HCT116 (cell line): Measurements from ENCODE around the gene CNST. TPM values are rescaled to one million over a fixed set of nuclear protein-coding genes. Genes with fewer than 3 reads are reported as not detected.

Experiments
- ATAC-seq: fragments of 200-7000 bp; cut with Tn5 transposase; 2 replicates; pipeline ENCODE4 v1.9.1; 2020; ENCODE audit warnings: mild to moderate bottlenecking, moderate library complexity
- BruUV-seq: library from RNA; stranded (reverse); fragments of 400-500 nt; replicated peaks from 2 replicates; lab custom pipeline; 2021; lab: Mats Ljungman, UMichigan
- CTCF ChIA-PET: fragments of 300-600 bp; sonication (Branson Sonifier 250); formaldehyde crosslinking; loops from one replicate; lab custom pipeline; 2021; ENCODE audit warnings: antibody characterized with exemption; lab: Charles Lee
- POLR2A ChIA-PET: fragments of 300-600, 350-600 bp; sonication (Branson Sonifier 250); formaldehyde crosslinking; loops from one replicate; lab custom pipeline; 2021; ENCODE audit warnings: antibody characterized with exemption; lab: Charles Lee
- RAD21 ChIA-PET, 2 experiments: fragments of 300-600 bp; sonication (Branson Sonifier 250); formaldehyde crosslinking; loops; one replicate each; lab custom pipeline; 2023; ENCODE audit warnings: low total read pairs in 2 of 2; ENCODE audit not compliant: uncharacterized antibody in 2 of 2, unreplicated experiment in 2 of 2, low non-redundant PET in 1 of 2; lab: Charles Lee
- DNase-seq: peaks from one replicate; pipeline ENCODE4 v3.0.0-alpha.2; 2010; ENCODE audit warnings: low read depth, low spot score
- H2AFZ ChIP-seq: fragments of 200-600 bp; shearing (Covaris generic), sonication (generic); 2 replicates; pipeline ENCODE4 v1.6.1; 2017; ENCODE audit warnings: low read depth, mixed run types, mixed read lengths, antibody characterized with exemption, low read length; ENCODE audit not compliant: poor library complexity, severe bottlenecking
- H3K27ac ChIP-seq: 2 replicates; pipeline ENCODE4 v1.5.1; 2012; ENCODE audit warnings: low read depth, low read length
- H3K27me3 ChIP-seq: fragments of 200-600 bp; sonication (generic); 2 replicates; pipeline ENCODE4 v1.6.1; 2016; ENCODE audit warnings: mixed run types, low read length, mixed read lengths; ENCODE audit not compliant: insufficient read depth
- H3K36me3 ChIP-seq, 2 experiments: fragments of 200-500 bp in 1 of 2; fragments of 200-600 bp in 1 of 2; sonication (Bioruptor generic) in 1 of 2; sonication (generic) in 1 of 2; 2 replicates each; pipeline versions ENCODE4 v1.5.1 to v1.6.1; 2014 to 2016; ENCODE audit warnings: low read length in 2 of 2, inconsistent platforms in 1 of 2, mixed read lengths in 1 of 2, mixed run types in 1 of 2; ENCODE audit not compliant: insufficient read depth in 2 of 2, control insufficient read depth in 1 of 2
- H3K4me1 ChIP-seq, 2 experiments: fragments of 200-600 bp in 1 of 2; sonication (generic) in 1 of 2; 2 replicates each; pipeline versions ENCODE4 v1.5.1 to v1.6.1; 2012 to 2017; ENCODE audit warnings: low read length in 2 of 2, inconsistent platforms in 1 of 2, mild to moderate bottlenecking in 1 of 2, mixed read lengths in 1 of 2, mixed run types in 1 of 2, moderate library complexity in 1 of 2; ENCODE audit not compliant: insufficient read depth in 2 of 2, control insufficient read depth in 1 of 2
- H3K4me2 ChIP-seq: fragments of 200-600 bp; sonication (generic); 2 replicates; pipeline ENCODE4 v1.6.1; 2017; ENCODE audit warnings: mixed run types, low read length, mixed read lengths
- H3K4me3 ChIP-seq, 2 experiments: fragments of 200-600 bp in 1 of 2; sonication (generic) in 1 of 2; replicated peaks in 1 of 2; 2 replicates each; pipeline ENCODE4 v1.5.1; 2011 to 2016; ENCODE audit warnings: low read length in 2 of 2, control low read depth in 1 of 2, low read depth in 1 of 2, mild to moderate bottlenecking in 1 of 2, mixed read lengths in 1 of 2, mixed run types in 1 of 2
- H3K79me2 ChIP-seq: fragments of 200-600 bp; sonication (generic); 2 replicates; pipeline ENCODE4 v1.6.1; 2017; ENCODE audit warnings: mild to moderate bottlenecking, mixed run types, low read length, moderate library complexity, mixed read lengths; ENCODE audit not compliant: insufficient read depth
- H3K9ac ChIP-seq: fragments of 200-600 bp; sonication (generic); 2 replicates; pipeline ENCODE4 v1.6.1; 2016; ENCODE audit warnings: low read length, mixed read lengths
- H3K9me2 ChIP-seq: fragments of 200-600 bp; sonication (generic), shearing (Covaris generic); 2 replicates; pipeline ENCODE4 v1.6.1; 2017; ENCODE audit warnings: mixed run types, mild to moderate bottlenecking, moderate library complexity; ENCODE audit not compliant: insufficient read depth
- H3K9me3 ChIP-seq, 2 experiments: fragments of 200-500 bp in 1 of 2; fragments of 200-600 bp in 1 of 2; sonication (Bioruptor generic) in 1 of 2; sonication (generic) in 1 of 2; 2 replicates each; pipeline ENCODE4 v1.6.1; 2014 to 2017; ENCODE audit warnings: low read length in 2 of 2, mixed read lengths in 2 of 2, inconsistent platforms in 1 of 2, low read depth in 1 of 2, mild to moderate bottlenecking in 1 of 2, mixed run types in 1 of 2, moderate library complexity in 1 of 2; ENCODE audit not compliant: control insufficient read depth in 1 of 2, insufficient read depth in 1 of 2
- H4K20me1 ChIP-seq: fragments of 200-600 bp; sonication (generic), shearing (Covaris generic); 2 replicates; pipeline ENCODE4 v1.6.1; 2017; ENCODE audit warnings: mixed run types, mild to moderate bottlenecking, moderate library complexity; ENCODE audit not compliant: insufficient read depth
- ATF3 ChIP-seq: IDR thresholded peaks from 2 replicates; pipeline ENCODE4 v1.6.1; 2012
- CEBPB ChIP-seq: IDR thresholded peaks from 2 replicates; pipeline ENCODE4 v1.6.1; 2012; ENCODE audit warnings: low read depth
- ELF1 ChIP-seq: IDR thresholded peaks from 2 replicates; pipeline ENCODE4 v1.6.1; 2012; ENCODE audit warnings: low read depth, borderline replicate concordance
- EZH2phosphoT487 ChIP-seq: fragments of 200-600 bp; IDR thresholded peaks from 2 replicates; pipeline ENCODE4 v1.6.1; 2018; ENCODE audit warnings: antibody characterized with exemption, borderline replicate concordance
- FOSL1 ChIP-seq: IDR thresholded peaks from 2 replicates; pipeline ENCODE4 v1.6.1; 2012; ENCODE audit warnings: low read depth
- POLR2A ChIP-seq: IDR thresholded peaks from 2 replicates; pipeline ENCODE4 v1.7.0; 2011; ENCODE audit warnings: borderline replicate concordance; ENCODE audit not compliant: insufficient read depth, insufficient read length; ENCODE audit errors: extremely low read depth
- RAD21 ChIP-seq: IDR thresholded peaks from 2 replicates; pipeline ENCODE4 v1.6.1; 2012; ENCODE audit warnings: low read depth, mild to moderate bottlenecking
- REST ChIP-seq: IDR thresholded peaks from 2 replicates; pipeline ENCODE4 v1.6.1; 2012; ENCODE audit warnings: low read depth
- SIN3A ChIP-seq: IDR thresholded peaks from 2 replicates; pipeline ENCODE4 v1.6.1; 2012; ENCODE audit warnings: low read depth
- SP1 ChIP-seq: IDR thresholded peaks from 2 replicates; pipeline ENCODE4 v1.6.1; 2012; ENCODE audit warnings: low read depth
- SRF ChIP-seq: IDR thresholded peaks from 2 replicates; pipeline ENCODE4 v1.6.1; 2012; ENCODE audit warnings: low read depth
- TCF7L2 ChIP-seq: IDR thresholded peaks from 2 replicates; pipeline ENCODE4 v1.7.0; 2011; ENCODE audit warnings: borderline replicate concordance, inconsistent platforms; ENCODE audit not compliant: insufficient read depth, insufficient read length; ENCODE audit errors: extremely low read depth
- ZBTB33 ChIP-seq: IDR thresholded peaks from 2 replicates; pipeline ENCODE4 v1.6.1; 2011; ENCODE audit warnings: mild to moderate bottlenecking, low read length, moderate library complexity; ENCODE audit not compliant: insufficient replicate concordance; ENCODE audit errors: extremely low read depth
- ZFX ChIP-seq: fragments of 450-650 bp; IDR thresholded peaks from 2 replicates; pipeline ENCODE4 v1.6.1; 2017
- ZNF274 ChIP-seq: fragments of 200-500 bp; sonication (Bioruptor generic); IDR thresholded peaks from 2 replicates; pipeline ENCODE4 v1.6.1; 2014; ENCODE audit warnings: mild to moderate bottlenecking, low read depth, low read length, inconsistent platforms
- intact Hi-C: fragments of 100-400 bp; cut with micrococcal nuclease; formaldehyde crosslinking; loops from 2 replicates; pipeline ENCODE4 v1.10.0; 2022
- total RNA-seq: library from RNA; stranded (reverse); gene quantifications from one replicate; pipeline ENCODE4 v1.2.1, GENCODE V29; 2021; ENCODE audit not compliant: unreplicated experiment

Gene CNST
- total RNA-seq, 1 experiment from 2014 or later, result 13.5 TPM

- RAD21 ChIA-PET, result no interaction called here
- Histone ChIP-seq H4K20me1 (no peaks in the 10 kb centered on the region), H3K9me3 (no peaks in the 10 kb centered on the region), H3K27ac (no peak overlapping the region), H3K4me1 (no peaks in the 10 kb centered on the region), H3K36me3 (no peaks in the 10 kb centered on the region), H3K9me2 (no peaks in the 10 kb centered on the region), H2AFZ (no peak overlapping the region), H3K79me2 (no peaks in the 10 kb centered on the region)
- POLR2A ChIA-PET, result no interaction called here
- BruUV-seq, result no TSS peak
- no peak for DNase-seq
- intact Hi-C loops, result no loop called here
- TF ChIP-seq ZBTB33, result no peak
- TF ChIP-seq SP1, result no peak
- no peak for TF ChIP-seq TCF7L2
- TF ChIP-seq SRF, result no peak
- no peak for TF ChIP-seq ATF3
- no peak for TF ChIP-seq CEBPB
- no peak for TF ChIP-seq SIN3A
- TF ChIP-seq ZNF274, result no peak
- TF ChIP-seq, all 23 proteins: peak for 0
- Histone ChIP-seq H3K4me2 (no peak overlapping the region), H3K27me3 (no peaks in the 10 kb centered on the region), H3K4me3 (no peak overlapping the region), H3K9ac (no peak overlapping the region)
- CTCF ChIA-PET, result no interaction called here
- no peak for ATAC-seq
Observed at GRCh38 chr1:246659594-246660140, 93.4 kb downstream of the CNST start.

GRCh38 chr1:246661451-246661850, 95.2 kb downstream of the CNST start:
- Histone ChIP-seq H3K36me3 (no peaks in the 10 kb centered on the region), H3K9me2 (no peaks in the 10 kb centered on the region), H3K27ac (no peak overlapping the region), H4K20me1 (no peaks in the 10 kb centered on the region), H3K9me3 (no peaks in the 10 kb centered on the region), H3K27me3 (no peaks in the 10 kb centered on the region), H3K9ac (no peak overlapping the region), H2AFZ (no peak overlapping the region), H3K79me2 (no peaks in the 10 kb centered on the region), H3K4me1 (no peaks in the 10 kb centered on the region), H3K4me2 (no peak overlapping the region), H3K4me3 (no peak overlapping the region)
- ChIA-PET RAD21 (no interaction called here), POLR2A (no interaction called here), CTCF (no interaction called here)
- BruUV-seq, result no TSS peak
- intact Hi-C loops, result no loop called here
- ATAC-seq, result no peak
- DNase-seq, result no peak
- no peak for TF ChIP-seq ZFX
- TF ChIP-seq ELF1, result no peak
- no peak for TF ChIP-seq FOSL1
- no peak for TF ChIP-seq SIN3A
- no peak for TF ChIP-seq EZH2phosphoT487
- no peak for TF ChIP-seq RAD21
- no peak for TF ChIP-seq SP1
- TF ChIP-seq ZNF274, result no peak
- no peak for TF ChIP-seq REST
- no peak for TF ChIP-seq SRF
- TF ChIP-seq ATF3, result no peak
- TF ChIP-seq POLR2A, result no peak
